H9 (cell line): ENCODE results near the gene SERPINH1. TPM values are rescaled to one million over a fixed set of nuclear protein-coding genes. Genes with fewer than 3 reads are reported as not detected.

Experiments used
- DNase-seq: peaks from one replicate; pipeline ENCODE4 v3.0.0-alpha.2; 2017
- H2AFZ ChIP-seq: one replicate; pipeline ENCODE4 v1.6.1; 2013; ENCODE audit warnings: mild to moderate bottlenecking, low read length, control low read depth, moderate library complexity
- H2AK5ac ChIP-seq: 2 replicates; pipeline ENCODE4 v1.6.1; 2013; ENCODE audit warnings: low read length, control low read depth, mixed read lengths; ENCODE audit not compliant: insufficient read length
- H2BK120ac ChIP-seq: one replicate; pipeline ENCODE4 v1.6.1; 2013; ENCODE audit warnings: low read depth, mild to moderate bottlenecking, low read length, control low read depth, inconsistent platforms; ENCODE audit not compliant: poor library complexity, severe bottlenecking
- H2BK12ac ChIP-seq: 2 replicates; pipeline ENCODE4 v1.6.1; 2013; ENCODE audit warnings: low read length, control low read depth, mixed read lengths, low read depth; ENCODE audit not compliant: insufficient read length
- H2BK15ac ChIP-seq: 2 replicates; pipeline ENCODE4 v1.6.1; 2013; ENCODE audit warnings: low read depth, low read length, control low read depth
- H2BK20ac ChIP-seq: one replicate; pipeline ENCODE4 v1.6.1; 2013; ENCODE audit warnings: low read depth, mild to moderate bottlenecking, low read length, control low read depth, inconsistent platforms; ENCODE audit not compliant: poor library complexity, severe bottlenecking
- H2BK5ac ChIP-seq: 2 replicates; pipeline ENCODE4 v1.6.1; 2013; ENCODE audit warnings: low read length, control low read depth, mixed read lengths; ENCODE audit not compliant: insufficient read length
- H3K14ac ChIP-seq: 2 replicates; pipeline ENCODE4 v1.6.1; 2013; ENCODE audit warnings: low read length, control low read depth; ENCODE audit not compliant: insufficient read depth
- H3K18ac ChIP-seq: 2 replicates; pipeline ENCODE4 v1.6.1; 2013; ENCODE audit warnings: low read depth, mild to moderate bottlenecking, mixed read lengths, low read length, control low read depth; ENCODE audit not compliant: insufficient read length
- H3K23ac ChIP-seq: 2 replicates; pipeline ENCODE4 v1.6.1; 2013; ENCODE audit warnings: low read length, control low read depth, mixed read lengths, low read depth; ENCODE audit not compliant: insufficient read length
- H3K23me2 ChIP-seq: 2 replicates; pipeline ENCODE4 v1.6.1; 2013; ENCODE audit warnings: low read depth, mild to moderate bottlenecking, mixed read lengths, low read length, control low read depth; ENCODE audit not compliant: insufficient read length, poor library complexity, severe bottlenecking
- H3K27ac ChIP-seq: 2 replicates; pipeline ENCODE4 v1.5.1; 2013; ENCODE audit warnings: low read length, control low read depth, mixed read lengths, low read depth; ENCODE audit not compliant: insufficient read length
- H3K27me3 ChIP-seq: 2 replicates; pipeline ENCODE4 v1.6.1; 2013; ENCODE audit warnings: low read length, control low read depth, inconsistent platforms; ENCODE audit not compliant: insufficient read depth
- H3K4ac ChIP-seq: 2 replicates; pipeline ENCODE4 v1.6.1; 2013; ENCODE audit warnings: low read depth, mild to moderate bottlenecking, control low read depth, inconsistent platforms, low read length, moderate library complexity
- H3K4me1 ChIP-seq: 2 replicates; pipeline ENCODE4 v1.6.1; 2013; ENCODE audit warnings: low read length, control low read depth, inconsistent platforms; ENCODE audit not compliant: insufficient read depth
- H3K4me2 ChIP-seq: 2 replicates; pipeline ENCODE4 v1.6.1; 2013; ENCODE audit warnings: low read length, control low read depth, mixed read lengths; ENCODE audit not compliant: insufficient read length, insufficient read depth
- H3K56ac ChIP-seq: 2 replicates; pipeline ENCODE4 v1.6.1; 2013; ENCODE audit warnings: low read depth, mild to moderate bottlenecking, mixed read lengths, low read length, control low read depth; ENCODE audit not compliant: insufficient read length
- H3K79me1 ChIP-seq: 2 replicates; pipeline ENCODE4 v1.6.1; 2013; ENCODE audit warnings: low read depth, mild to moderate bottlenecking, moderate library complexity, low read length, control low read depth, inconsistent platforms; ENCODE audit not compliant: insufficient read depth, poor library complexity, severe bottlenecking
- H3K79me2 ChIP-seq: 2 replicates; pipeline ENCODE4 v1.6.1; 2013; ENCODE audit warnings: low read length, control low read depth, inconsistent platforms; ENCODE audit not compliant: insufficient read depth
- H3K9ac ChIP-seq: 2 replicates; pipeline ENCODE4 v1.6.1; 2013; ENCODE audit warnings: low read length, control low read depth, mixed read lengths; ENCODE audit not compliant: insufficient read length; ENCODE audit errors: extremely low read depth
- H3K9me3 ChIP-seq: one replicate; pipeline ENCODE4 v1.6.1; 2013; ENCODE audit warnings: low read depth, low read length, inconsistent platforms; ENCODE audit not compliant: control insufficient read depth
- H3T11ph ChIP-seq: one replicate; pipeline ENCODE4 v1.6.1; 2013; ENCODE audit warnings: mild to moderate bottlenecking, low read length, control low read depth, inconsistent platforms
- H4K20me1 ChIP-seq: one replicate; pipeline ENCODE4 v1.6.1; 2013; ENCODE audit not compliant: control insufficient read depth, insufficient read length, insufficient read depth
- H4K5ac ChIP-seq: 2 replicates; pipeline ENCODE4 v1.6.1; 2013; ENCODE audit warnings: low read depth, mild to moderate bottlenecking, mixed read lengths, low read length, control low read depth; ENCODE audit not compliant: insufficient read length
- H4K8ac ChIP-seq: replicated peaks from 2 replicates; pipeline ENCODE4 v1.6.1; 2013; ENCODE audit warnings: low read length, control low read depth, mixed read lengths, low read depth; ENCODE audit not compliant: insufficient read length
- H4K91ac ChIP-seq: 2 replicates; pipeline ENCODE4 v1.6.1; 2013; ENCODE audit warnings: low read depth, mild to moderate bottlenecking, moderate library complexity, mixed read lengths, low read length, control low read depth; ENCODE audit not compliant: insufficient read length
- H3K27ac Mint-ChIP-seq, 3 experiments: 2 replicates in 2 of 3; 3 replicates in 1 of 3; pipeline ENCODE4 v1.8.0; 2020 to 2021; ENCODE audit warnings: mixed read lengths in 3 of 3, mild to moderate bottlenecking in 1 of 3, moderate library complexity in 1 of 3
- H3K27me3 Mint-ChIP-seq: 2 replicates; pipeline ENCODE4 v1.8.0; 2021; ENCODE audit warnings: low read depth, mild to moderate bottlenecking, moderate library complexity, mixed read lengths
- H3K36me3 Mint-ChIP-seq, 3 experiments: 2 replicates in 2 of 3; 3 replicates in 1 of 3; pipeline ENCODE4 v1.8.0; 2020 to 2021; ENCODE audit warnings: low read depth in 3 of 3, mixed read lengths in 3 of 3; ENCODE audit not compliant: insufficient read depth in 1 of 3
- H3K4me1 Mint-ChIP-seq, 2 experiments: 2 replicates each; pipeline ENCODE4 v1.8.0; 2020; ENCODE audit warnings: mixed read lengths in 2 of 2
- H3K4me3 Mint-ChIP-seq, 2 experiments: 2 replicates in 1 of 2; 3 replicates in 1 of 2; pipeline ENCODE4 v1.8.0; 2020 to 2021; ENCODE audit warnings: mild to moderate bottlenecking in 2 of 2, mixed read lengths in 2 of 2, moderate library complexity in 1 of 2
- H3K9me3 Mint-ChIP-seq, 2 experiments: 2 replicates in 1 of 2; 3 replicates in 1 of 2; pipeline ENCODE4 v1.8.0; 2020; ENCODE audit warnings: mild to moderate bottlenecking in 2 of 2, mixed read lengths in 2 of 2, moderate library complexity in 1 of 2
- CTCF ChIP-seq: fragments of 200-600 bp; sonication (generic); conservative IDR thresholded peaks from 3 replicates; pipeline ENCODE4 v1.8.0; 2021; ENCODE audit warnings: antibody characterized with exemption, mild to moderate bottlenecking
- total RNA-seq: library from RNA; stranded (reverse); gene quantifications from 2 replicates; pipeline ENCODE4 v1.2.1, GENCODE V29; 2021

The SERPINH1 gene
- total RNA-seq, 1 experiment from 2014 or later: 253 TPM

- no peak overlapping the region for H3K14ac ChIP-seq
- H3K27ac ChIP-seq: no peak overlapping the region
- Mint-ChIP-seq H3K36me3 (no peaks in the 10 kb centered on the region), H3K4me1 (peaks cover 29 to 33% of the 10 kb centered on the region in 2 experiments), H3K27me3 (peaks cover 13% of the 10 kb centered on the region), H3K9me3 (no peaks in the 10 kb centered on the region), H3K4me3 (no peak overlapping the region), H3K27ac (no peak overlapping the region)
- H2BK12ac ChIP-seq: no peak overlapping the region
- no peaks in the 10 kb centered on the region for H3K9me3 ChIP-seq
- H3K4me2 ChIP-seq: no peak overlapping the region
- no peak overlapping the region for H4K8ac ChIP-seq
- H2AFZ ChIP-seq: no peak overlapping the region
- no peak for DNase-seq
- no peaks in the 10 kb centered on the region for H3K79me2 ChIP-seq
- H2BK20ac ChIP-seq: no peak overlapping the region
- H3K56ac ChIP-seq: no peak overlapping the region
- no peak overlapping the region for H3K9ac ChIP-seq
- no peaks in the 10 kb centered on the region for H4K20me1 ChIP-seq
- H3K18ac ChIP-seq: no peak overlapping the region
- H2BK5ac ChIP-seq: no peak overlapping the region
- no peak overlapping the region for H3K4ac ChIP-seq
- no peak overlapping the region for H4K91ac ChIP-seq
- H3K23ac ChIP-seq: no peak overlapping the region
- H4K5ac ChIP-seq: no peak overlapping the region
- no peaks in the 10 kb centered on the region for H3K23me2 ChIP-seq
- H2BK120ac ChIP-seq: no peak overlapping the region
- H3T11ph ChIP-seq: no peak overlapping the region
- H2AK5ac ChIP-seq: no peak overlapping the region
- TF ChIP-seq CTCF: no peak
- no peaks in the 10 kb centered on the region for H3K79me1 ChIP-seq
- H3K27me3 ChIP-seq: no peaks in the 10 kb centered on the region
- H3K4me1 ChIP-seq: peaks cover 2% of the 10 kb centered on the region; the same call in 1 of the 2 replicates
- H2BK15ac ChIP-seq: no peak overlapping the region
These were observed 36.2 kb downstream of the SERPINH1 start for GRCh38 chr11:75598264-75598663.
